Thyroid gland (tissue), 4 donors: Measurements from ENCODE around the gene GORASP1. TPM values are rescaled to one million over a fixed set of nuclear protein-coding genes. Genes with fewer than 3 reads are reported as not detected.

Source experiments
- DNase-seq, 2 donors: peaks; one replicate each; pipeline ENCODE4 v3.0.0-alpha.2; 2019
- H3K27ac ChIP-seq, 3 donors: fragments of 200-600 bp; sonication (generic); 1 replicate in 2 of 3; 2 replicates in 1 of 3; pipeline ENCODE4 v1.5.1; 2016 to 2019; ENCODE audit warnings: mild to moderate bottlenecking in 1 of 3, moderate library complexity in 1 of 3
- H3K27me3 ChIP-seq: fragments of 200-600 bp; sonication (generic); one replicate; pipeline ENCODE4 v1.5.1; 2019
- H3K36me3 ChIP-seq, 2 donors: fragments of 200-600 bp; sonication (generic); one replicate each; pipeline ENCODE4 v1.5.1; 2016 to 2019
- H3K4me1 ChIP-seq, 2 donors: fragments of 200-600 bp; sonication (generic); one replicate each; pipeline ENCODE4 v1.5.1; 2017 to 2019
- H3K4me3 ChIP-seq, 3 donors: fragments of 200-600 bp; sonication (generic); replicated peaks in 1 of 3; 1 replicate in 2 of 3; 2 replicates in 1 of 3; pipeline ENCODE4 v1.5.1; 2016; ENCODE audit warnings: mild to moderate bottlenecking in 1 of 3
- H3K9me3 ChIP-seq: fragments of 200-600 bp; sonication (generic); one replicate; pipeline ENCODE4 v1.5.1; 2017
- CTCF ChIP-seq, 6 experiments: fragments of 200-600 bp in 3 of 6; fragments of 450-650 bp in 3 of 6; sonication (generic) in 3 of 6; IDR thresholded peaks; one replicate each; pipeline ENCODE4 v1.5.1; 2016 to 2019; ENCODE audit warnings: antibody characterized with exemption in 6 of 6, mild to moderate bottlenecking in 2 of 6, inconsistent platforms in 1 of 6, moderate library complexity in 1 of 6
- POLR2A ChIP-seq, 2 donors: fragments of 450-650 bp; IDR thresholded peaks; one replicate each; pipeline ENCODE4 v1.6.1; 2017; ENCODE audit warnings: antibody characterized with exemption in 2 of 2, mild to moderate bottlenecking in 2 of 2, moderate library complexity in 1 of 2
- WGBS, 2 donors: methylation state at CpG; one replicate each; pipeline ENCODE4 v1.1.5; 2017; 5-methylcytosine and 5-hydroxymethylcytosine counted together
- intact Hi-C: fragments of 100-400 bp; cut with DNase I; formaldehyde crosslinking; loops from one replicate; pipeline ENCODE4 v1.15.1; 2023
- total RNA-seq, 4 donors: library from RNA; depleted of rRNA; stranded (reverse); fragments of >200 nt; gene quantifications; one replicate each; pipeline ENCODE4 v1.2.3, GENCODE V29; 2016

GORASP1 gene
- total RNA-seq, 4 donors from 2014 or later: 64.6 to 105 (median 101) TPM

- Histone ChIP-seq H3K4me3 (no peak overlapping the region), H3K27me3 (no peaks in the 10 kb centered on the region), H3K27ac (no peak overlapping the region), H3K4me1 (no peaks in the 10 kb centered on the region), H3K36me3 (peaks cover 13 to 18% of the 10 kb centered on the region in 2 donors), H3K9me3 (no peaks in the 10 kb centered on the region)
- intact Hi-C loops: no loop called here
- DNase-seq: no peak
- TF ChIP-seq CTCF (IDR thresholded peaks at IDR 0.05) (no peak), POLR2A (IDR thresholded peaks at IDR 0.05) (no peak)
These were observed 27.4 kb downstream of the GORASP1 start for GRCh38 chr3:39080026-39080425.

- no peak overlapping the region for H3K27ac ChIP-seq
- peaks cover 17 to 18% of the 10 kb centered on the region in 2 donors for H3K36me3 ChIP-seq
- intact Hi-C loops: no loop called here
- no peaks in the 10 kb centered on the region for H3K27me3 ChIP-seq
- no peak overlapping the region for H3K4me3 ChIP-seq
- TF ChIP-seq POLR2A (IDR thresholded peaks at IDR 0.05): no peak
- TF ChIP-seq CTCF (IDR thresholded peaks at IDR 0.05): no peak
- H3K4me1 ChIP-seq: no peaks in the 10 kb centered on the region
- DNase-seq: no peak
- H3K9me3 ChIP-seq: no peaks in the 10 kb centered on the region
These were observed 27.9 kb downstream of the GORASP1 start for GRCh38 chr3:39079530-39079929.

- WGBS, 2 donors: 96 to 97% methylated on average over 10 of the region's 10 CpGs
- intact Hi-C loops: no loop called here
- H3K4me1 ChIP-seq: no peaks in the 10 kb centered on the region
- DNase-seq: no peak
- H3K4me3 ChIP-seq: no peak overlapping the region
- H3K36me3 ChIP-seq: peaks cover 17 to 27% of the 10 kb centered on the region in 2 donors
- H3K27ac ChIP-seq: no peak overlapping the region
- no peaks in the 10 kb centered on the region for H3K9me3 ChIP-seq
- no peak for TF ChIP-seq CTCF (IDR thresholded peaks at IDR 0.05)
- TF ChIP-seq POLR2A (IDR thresholded peaks at IDR 0.05): no peak
- no peaks in the 10 kb centered on the region for H3K27me3 ChIP-seq
These were observed 31.5 kb downstream of the GORASP1 start for GRCh38 chr3:39075910-39076309.

DNA sequence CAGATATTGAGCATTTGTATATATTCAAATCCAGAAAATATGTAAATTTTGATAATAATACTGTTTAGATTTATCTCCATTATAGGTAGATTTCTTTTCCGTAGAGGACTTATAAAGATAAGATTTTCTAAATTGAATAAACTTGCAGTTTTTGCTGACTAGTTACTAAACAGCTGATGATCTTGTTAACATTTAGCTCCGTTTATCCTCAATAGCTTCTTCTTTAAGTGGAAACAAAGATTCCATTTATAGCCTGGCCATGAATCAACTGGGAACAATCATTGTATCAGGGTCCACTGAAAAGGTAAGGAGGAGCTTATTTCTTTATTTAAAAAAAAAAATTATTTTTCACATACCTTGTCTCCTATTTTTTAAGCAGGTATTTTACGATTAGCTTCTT, 38.9 kb downstream of the GORASP1 start:
- peaks cover 33 to 40% of the 10 kb centered on the region in 2 donors for H3K4me1 ChIP-seq
- TF ChIP-seq CTCF (IDR thresholded peaks at IDR 0.05) (no peak), POLR2A (IDR thresholded peaks at IDR 0.05) (no peak)
- H3K27ac ChIP-seq: no peak overlapping the region
- intact Hi-C loops: no loop called here
- no peaks in the 10 kb centered on the region for H3K9me3 ChIP-seq
- peaks cover 5 to 11% of the 10 kb centered on the region in 2 donors for H3K36me3 ChIP-seq
- DNase-seq: no peak
- 65 to 82% methylated on average over 3 of the region's 3 CpGs for whole genome bisulfite sequencing, 2 donors
- H3K27me3 ChIP-seq: no peaks in the 10 kb centered on the region
- no peak overlapping the region for H3K4me3 ChIP-seq

- Histone ChIP-seq H3K4me1 (peaks cover 46 to 52% of the 10 kb centered on the region in 2 donors), H3K27ac (peak overlapping the region; percentile 31 to 57 (median 33)), H3K4me3 (no peak overlapping the region), H3K9me3 (no peaks in the 10 kb centered on the region), H3K27me3 (no peaks in the 10 kb centered on the region), H3K36me3 (peaks cover 5% of the 10 kb centered on the region in 2 donors)
- 15 to 21% methylated on average over 1 of the region's 1 CpG for WGBS, 2 donors
- TF ChIP-seq CTCF (IDR thresholded peaks at IDR 0.05) (no peak), POLR2A (IDR thresholded peaks at IDR 0.05) (no peak)
- peak; percentile 25 to 32 for DNase-seq
- intact Hi-C loops: no loop called here
These were observed 40.1 kb downstream of the GORASP1 start for GRCh38 chr3:39067286-39067685.
